Measurements from ENCODE around the gene GOLGA8K.
"Not testable (repeated sequence)": the region's sequence is repeated elsewhere in the genome, so short reads cannot be mapped to it uniquely, and the experiment has no call there.

- not testable (repeated sequence) for TF ChIP-seq EZH2 (IDR thresholded peaks at IDR 0.05); POLR2AphosphoS5 (IDR thresholded peaks at IDR 0.05; ENCODE audit: borderline replicate concordance, low read depth, low read length)
These were observed 29.4 kb downstream of the GOLGA8K start for GRCh38 chr15:32373707-32374106.
